ENCODE results near the gene P2RY4.
"Not testable (repeated sequence)": the region's sequence is repeated elsewhere in the genome, so short reads cannot be mapped to it uniquely, and the experiment has no call there.

Gene P2RY4

GRCh38 chrX:70241501-70241900 lies 18.5 kb downstream of the P2RY4 start:
- DNase-seq: no peak

GRCh38 chrX:70240751-70241150 lies 19.3 kb downstream of the P2RY4 start:
- DNase-seq: no peak

- no peak for DNase-seq
These were observed 25.6 kb downstream of the P2RY4 start, which contains the start of gene AWAT1 for GRCh38 chrX:70234355-70234754. Gene AWAT1, plus strand, starts transcription at chrX:70234655. Its CDS starts 41 bp downstream, at chrX:70234696.

- no peak for DNase-seq
These were observed 28.3 kb downstream of the P2RY4 start for GRCh38 chrX:70231666-70232065.

GRCh38 chrX:70226687-70227086 lies 33.3 kb downstream of the P2RY4 start:
- DNase-seq: no peak

- DNase-seq: no peak
These were observed 34.0 kb downstream of the P2RY4 start for GRCh38 chrX:70226048-70226447.

GRCh38 chrX:70219938-70220764 lies 39.9 kb downstream of the P2RY4 start:
- no peak for DNase-seq

- DNase-seq: not testable (repeated sequence)
These were observed 50.4 kb downstream of the P2RY4 start for GRCh38 chrX:70209570-70209969.

- no peak for DNase-seq
These were observed 51.5 kb downstream of the P2RY4 start for GRCh38 chrX:70208479-70208878.

Data from activated CD4-positive, CD25-positive, alpha-beta regulatory T cell (primary cell).